ENCODE results near the gene LMAN2.

The LMAN2 gene

GRCh38 chr5:177374211-177374610 is 22.7 kb upstream of the LMAN2 start:
- ChIA-PET POLR2A (no interaction called here), CTCF (interaction anchor here (1.5 to 35.5 kb wide), 4 partner anchors 7 to 127 kb away, joined by 3 to 734 read pairs (median 394); partner anchors contain the start of genes LMAN2, PFN3, RGS14 and SLC34A1)
- TF ChIP-seq, protein P1, sequence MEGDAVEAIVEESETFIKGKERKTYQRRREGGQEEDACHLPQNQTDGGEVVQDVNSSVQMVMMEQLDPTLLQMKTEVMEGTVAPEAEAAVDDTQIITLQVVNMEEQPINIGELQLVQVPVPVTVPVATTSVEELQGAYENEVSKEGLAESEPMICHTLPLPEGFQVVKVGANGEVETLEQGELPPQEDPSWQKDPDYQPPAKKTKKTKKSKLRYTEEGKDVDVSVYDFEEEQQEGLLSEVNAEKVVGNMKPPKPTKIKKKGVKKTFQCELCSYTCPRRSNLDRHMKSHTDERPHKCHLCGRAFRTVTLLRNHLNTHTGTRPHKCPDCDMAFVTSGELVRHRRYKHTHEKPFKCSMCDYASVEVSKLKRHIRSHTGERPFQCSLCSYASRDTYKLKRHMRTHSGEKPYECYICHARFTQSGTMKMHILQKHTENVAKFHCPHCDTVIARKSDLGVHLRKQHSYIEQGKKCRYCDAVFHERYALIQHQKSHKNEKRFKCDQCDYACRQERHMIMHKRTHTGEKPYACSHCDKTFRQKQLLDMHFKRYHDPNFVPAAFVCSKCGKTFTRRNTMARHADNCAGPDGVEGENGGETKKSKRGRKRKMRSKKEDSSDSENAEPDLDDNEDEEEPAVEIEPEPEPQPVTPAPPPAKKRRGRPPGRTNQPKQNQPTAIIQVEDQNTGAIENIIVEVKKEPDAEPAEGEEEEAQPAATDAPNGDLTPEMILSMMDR (IDR thresholded peaks at IDR 0.05; ENCODE audit: control extremely low read depth, extremely low read depth, low read depth, missing control alignments): no peak
- DNase-seq (ENCODE audit: extremely low spot score): no peak

- TF ChIP-seq, protein P1 (IDR thresholded peaks at IDR 0.05; ENCODE audit: control extremely low read depth, extremely low read depth, low read depth, missing control alignments): no peak
- ChIA-PET CTCF (interaction anchor here (1.5 to 35.5 kb wide), 5 partner anchors 7 to 128 kb away, joined by 3 to 734 read pairs (median 55); partner anchors contain the start of genes LMAN2, PFN3, RGS14 and SLC34A1), POLR2A (no interaction called here)
- DNase-seq (ENCODE audit: extremely low spot score): no peak
Observed at GRCh38 chr5:177373806-177374205, 22.3 kb upstream of the LMAN2 start.

DNA sequence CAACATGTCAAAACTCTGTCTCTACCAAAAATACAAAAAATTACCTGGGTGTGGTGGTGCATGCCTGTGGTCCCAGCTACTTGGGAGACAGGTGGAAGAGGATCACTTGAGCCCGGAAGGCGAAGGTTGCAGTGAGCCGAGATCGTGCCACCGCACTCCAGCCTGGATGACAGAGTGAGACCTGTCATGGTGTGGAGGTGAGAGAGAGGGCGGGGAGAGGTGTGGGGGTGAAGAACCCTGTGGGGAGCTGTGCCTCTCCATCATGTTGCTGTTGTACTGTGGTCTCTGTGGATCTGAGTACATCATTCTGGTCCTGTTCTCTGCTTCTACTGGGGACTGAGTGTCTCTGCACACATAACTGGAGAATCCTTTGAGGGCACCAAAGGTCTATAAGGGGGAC is 21.4 kb upstream of the LMAN2 start:
- ChIA-PET POLR2A (no interaction called here), CTCF (interaction anchor here (0.9 to 35.5 kb wide), 8 partner anchors 7 to 261 kb away, joined by 3 to 734 read pairs (median 10); partner anchors contain the start of genes LMAN2, PFN3, RGS14 and SLC34A1)
- DNase-seq (ENCODE audit: extremely low spot score): no peak
- TF ChIP-seq, protein P1 (IDR thresholded peaks at IDR 0.05; ENCODE audit: control extremely low read depth, extremely low read depth, low read depth, missing control alignments): no peak

DNA sequence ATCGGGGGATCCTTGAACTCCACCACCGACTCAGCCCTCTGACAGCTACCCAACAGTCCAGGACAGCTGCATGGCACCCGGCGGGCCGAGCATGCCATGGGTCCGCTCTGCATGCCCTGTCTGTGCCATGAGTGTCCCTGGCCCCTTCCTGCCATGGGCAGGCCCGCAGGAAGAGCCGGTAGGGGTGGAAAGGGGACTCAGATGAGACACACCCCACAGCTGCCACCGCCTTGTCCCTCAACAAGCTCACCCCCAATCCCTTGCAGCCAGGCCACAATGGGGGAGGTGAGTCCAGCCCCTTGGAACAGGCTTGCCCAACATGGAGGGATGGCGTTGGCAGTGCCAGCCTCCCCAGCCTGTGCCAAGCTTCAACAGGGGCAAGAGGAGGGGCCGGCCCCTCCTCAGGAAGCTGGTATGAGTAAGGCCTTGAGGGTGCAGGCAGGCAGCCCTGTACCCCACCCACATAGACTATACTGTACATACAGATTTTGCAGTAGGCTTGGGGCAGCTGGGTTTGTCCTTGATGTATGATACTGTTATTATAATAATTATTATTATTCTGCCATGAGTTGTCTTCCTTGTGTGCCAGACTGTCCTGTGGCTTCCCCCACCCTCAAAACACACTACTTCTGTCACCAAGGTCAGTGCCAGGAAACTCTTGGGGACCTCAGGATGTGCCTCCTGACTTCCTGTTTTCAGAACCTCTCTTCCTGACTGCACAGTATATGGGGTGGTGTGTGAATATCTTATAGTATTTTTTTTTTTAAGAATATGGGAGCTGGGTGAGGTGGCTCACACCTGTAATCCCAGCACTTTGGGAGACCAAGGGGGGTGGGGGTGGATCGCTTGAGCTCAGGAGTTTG is 20.8 kb upstream of the LMAN2 start:
- ChIA-PET POLR2A (no interaction called here), CTCF (interaction anchor here (0.9 to 35.5 kb wide), 11 partner anchors 6 to 260 kb away, joined by 3 to 734 read pairs (median 3); partner anchors contain the start of genes LMAN2, PFN3, RGS14 and SLC34A1)
- TF ChIP-seq, protein P1 (IDR thresholded peaks at IDR 0.05; ENCODE audit: control extremely low read depth, extremely low read depth, low read depth, missing control alignments): no peak
- DNase-seq (ENCODE audit: extremely low spot score): no peak

DNA sequence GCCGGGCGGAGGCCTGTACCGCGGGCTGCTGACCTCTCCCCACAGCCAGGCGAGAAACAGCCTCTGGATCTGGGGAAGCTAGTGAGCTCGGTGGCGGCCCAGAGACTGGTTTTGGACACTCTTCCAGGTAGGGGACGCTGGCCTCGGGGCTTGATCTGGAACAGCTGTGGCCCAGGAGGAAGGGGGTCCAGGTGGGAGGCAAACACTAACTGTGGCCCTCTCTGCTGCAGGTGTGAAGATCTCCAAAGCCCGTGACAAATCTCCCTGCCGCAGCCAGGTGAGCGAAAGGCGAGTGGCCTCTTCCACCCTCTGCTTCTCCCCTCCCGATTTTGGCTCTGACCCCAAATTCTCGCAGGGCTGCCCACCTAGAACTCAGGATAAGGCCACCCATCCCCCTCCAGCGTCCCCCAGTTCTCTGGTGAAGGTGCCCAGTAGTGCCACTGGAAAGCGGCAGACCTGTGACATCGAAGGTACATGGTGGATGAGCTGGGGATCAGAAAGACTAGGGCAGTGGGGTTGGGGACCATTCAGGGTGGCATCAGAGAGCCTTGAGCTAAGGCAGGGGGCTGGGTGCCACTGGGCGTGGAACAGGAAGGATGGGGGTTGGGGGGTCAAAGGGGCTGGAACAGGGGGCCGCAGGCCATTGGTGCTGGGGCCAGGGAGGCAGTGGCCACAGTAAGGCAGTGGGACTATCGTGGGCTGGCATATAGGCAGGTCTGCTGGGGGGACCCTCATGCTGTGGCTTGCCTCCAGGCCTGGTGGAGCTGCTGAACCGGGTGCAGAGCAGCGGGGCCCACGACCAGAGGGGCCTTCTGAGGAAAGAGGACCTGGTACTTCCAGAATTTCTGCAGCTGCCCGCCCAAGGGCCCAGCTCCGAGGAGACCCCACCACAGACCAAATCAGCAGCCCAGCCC is 19.9 kb upstream of the LMAN2 start:
- POLR2A ChIA-PET: interaction anchor here (0.5 kb wide), 1 partner anchor 13 kb away, joined by 4 read pairs; the partner anchor contains the start of gene SLC34A1
- CTCF ChIA-PET: interaction anchor here (0.6 to 35.5 kb wide), 19 partner anchors 6 to 259 kb away, joined by 3 to 734 read pairs (median 3); partner anchors contain the start of genes DOK3, LMAN2, PFN3 and RGS14
- TF ChIP-seq, protein P1 (IDR thresholded peaks at IDR 0.05; ENCODE audit: control extremely low read depth, extremely low read depth, low read depth, missing control alignments): no peak

More for the DNA sequence above, 19.9 kb upstream of the LMAN2 start:
- no peak for DNase-seq (ENCODE audit: extremely low spot score)

All from GM10248 (cell line).